PC-3 (cell line): ENCODE data around the gene SPRR2E. TPM values are rescaled to one million over a fixed set of nuclear protein-coding genes. Genes with fewer than 3 reads are reported as not detected.

Experiments used
- ATAC-seq: fragments of 200-7000 bp; cut with Tn5 transposase; 2 replicates; pipeline ENCODE4 v1.9.1; 2020; ENCODE audit warnings: mild to moderate bottlenecking, moderate library complexity
- Bru-seq: library from RNA; stranded (reverse); fragments of 400-500 nt; gene quantifications from one replicate; lab custom pipeline; 2021; lab: Mats Ljungman, UMichigan
- BruChase-seq, 2 experiments: library from RNA; stranded (reverse); fragments of 400-500 nt; gene quantifications; one replicate each; lab custom pipeline; 2021; lab: Mats Ljungman, UMichigan
- BruUV-seq: library from RNA; stranded (reverse); fragments of 400-500 nt; replicated peaks from 2 replicates; lab custom pipeline; 2021; lab: Mats Ljungman, UMichigan
- CTCF ChIA-PET: fragments of 300-600 bp; sonication (Branson Sonifier 250); formaldehyde crosslinking; loops from one replicate; lab custom pipeline; 2022; ENCODE audit warnings: antibody characterized with exemption; lab: Charles Lee
- POLR2A ChIA-PET: fragments of 300-600 bp; sonication (Branson Sonifier 250); formaldehyde crosslinking; loops from one replicate; lab custom pipeline; 2022; ENCODE audit warnings: antibody characterized with exemption; ENCODE audit not compliant: unreplicated experiment; lab: Charles Lee
- DNase-seq: peaks from one replicate; pipeline ENCODE4 v3.0.0-alpha.2; 2015
- H2AFZ ChIP-seq: fragments of 300-600 bp; sonication (generic); 2 replicates; pipeline ENCODE4 v1.6.0; 2016; ENCODE audit warnings: antibody characterized with exemption, low read length
- H3F3A ChIP-seq: fragments of 300-600 bp; sonication (generic); one replicate; pipeline ENCODE4 v1.6.0; 2017; ENCODE audit warnings: antibody characterized with exemption, low read length, control low read depth, mild to moderate bottlenecking; ENCODE audit not compliant: unreplicated experiment
- H3K27ac ChIP-seq: fragments of 300-600 bp; sonication (generic); 2 replicates; pipeline ENCODE4 v1.5.1; 2016; ENCODE audit warnings: mild to moderate bottlenecking, low read length
- H3K27me3 ChIP-seq: fragments of 300-600 bp; sonication (generic); 2 replicates; pipeline ENCODE4 v1.6.1; 2016; ENCODE audit warnings: low read length, mixed read lengths
- H3K36me3 ChIP-seq: fragments of 300-600 bp; sonication (generic); 2 replicates; pipeline ENCODE4 v1.6.1; 2016; ENCODE audit warnings: low read depth, mixed run types, low read length, mixed read lengths
- H3K4me1 ChIP-seq: fragments of 300-600 bp; sonication (generic); 2 replicates; pipeline ENCODE4 v1.5.1; 2016; ENCODE audit warnings: low read length; ENCODE audit not compliant: insufficient read depth
- H3K4me2 ChIP-seq: fragments of 300-600 bp; sonication (generic); 2 replicates; pipeline ENCODE4 v1.6.0; 2016; ENCODE audit warnings: low read length
- H3K4me3 ChIP-seq: fragments of 300-600 bp; sonication (generic); 2 replicates; pipeline ENCODE4 v1.5.1; 2016; ENCODE audit warnings: mild to moderate bottlenecking, low read length, mixed read lengths
- H3K79me2 ChIP-seq: fragments of 300-600 bp; sonication (generic); 2 replicates; pipeline ENCODE4 v1.6.1; 2017; ENCODE audit warnings: low read length, mixed read lengths
- H3K9ac ChIP-seq: fragments of 300-600 bp; sonication (generic); 2 replicates; pipeline ENCODE4 v1.6.0; 2016; ENCODE audit warnings: mild to moderate bottlenecking, low read length
- H3K9me2 ChIP-seq: fragments of 300-600 bp; sonication (generic); replicated peaks from 2 replicates; pipeline ENCODE4 v1.6.1; 2016; ENCODE audit warnings: mixed run types, low read length, mixed read lengths
- H3K9me3 ChIP-seq: fragments of 300-600 bp; sonication (generic); 2 replicates; pipeline ENCODE4 v1.6.1; 2016; ENCODE audit warnings: low read length, mixed read lengths
- H4K20me1 ChIP-seq: fragments of 300-600 bp; sonication (generic); 2 replicates; pipeline ENCODE4 v1.6.1; 2016; ENCODE audit warnings: low read length, mixed read lengths
- CTCF ChIP-seq: fragments of 300-600 bp; sonication (generic); conservative IDR thresholded peaks from 2 replicates; pipeline ENCODE4 v1.5.1; 2017; ENCODE audit warnings: antibody characterized with exemption, low read depth, mild to moderate bottlenecking, low read length
- EZH2 ChIP-seq: fragments of 300-600 bp; sonication (generic); IDR thresholded peaks from one replicate; pipeline ENCODE4 v1.6.1; 2017; ENCODE audit warnings: antibody characterized with exemption, mild to moderate bottlenecking, low read length; ENCODE audit not compliant: unreplicated experiment
- EZH2phosphoT487 ChIP-seq: fragments of 300-600 bp; sonication (generic); IDR thresholded peaks from 2 replicates; pipeline ENCODE4 v1.6.1; 2018; ENCODE audit warnings: mild to moderate bottlenecking, antibody characterized with exemption, low read length, borderline replicate concordance
- intact Hi-C: fragments of 100-400 bp; cut with micrococcal nuclease; formaldehyde crosslinking; loops from 2 replicates; pipeline ENCODE4 v1.9.0; 2023
- long read RNA-seq: library from polyadenylated mRNA; unstranded; transcript quantifications from one replicate; pipeline ENCODE4 v2.0.0, GENCODE V29; 2021; ENCODE audit not compliant: unreplicated experiment
- total RNA-seq: library from RNA; depleted of rRNA; stranded (reverse); fragments of >200 nt; gene quantifications from 2 replicates; pipeline ENCODE4 v1.2.3, GENCODE V29; 2014; rRNA removed

Gene SPRR2E
- total RNA-seq (not detected in 2 replicates), Bru-seq, nascent RNA (not detected), BruChase-seq, experiment 1, labeled RNA remaining after a 6-hour chase (not detected), BruChase-seq, experiment 2, labeled RNA remaining after a 2-hour chase (not detected)
- long read RNA-seq = 0 reads

GRCh38 chr1:153094426-153094825, at the start of gene SPRR2E:
SPRR2E (minus strand) TSS chr1:153094526; CDS start chr1:153093751, 775 bp downstream.
- no peaks in the 10 kb centered on the region for H4K20me1 ChIP-seq
- ChIA-PET POLR2A (no interaction called here), CTCF (no interaction called here)
- no peaks in the 10 kb centered on the region for H3F3A ChIP-seq
- TF ChIP-seq CTCF (no peak), EZH2phosphoT487 (no peak), EZH2 (no peak)
- H3K27ac ChIP-seq = no peak within 1 kb of the TSS
- no peak within 1 kb of the TSS for H3K4me2 ChIP-seq
- H2AFZ ChIP-seq = no peak within 1 kb of the TSS
- DNase-seq (no peak), ATAC-seq (no peak)
- intact Hi-C loops = no loop called here
- no peaks in the 10 kb centered on the region for H3K9me2 ChIP-seq
- H3K79me2 ChIP-seq = no peaks in the 10 kb centered on the region
- no peaks in the 10 kb centered on the region for H3K36me3 ChIP-seq
- no peak within 1 kb of the TSS for H3K4me3 ChIP-seq
- no peak within 1 kb of the TSS for H3K9ac ChIP-seq
- peaks cover 5% of the 10 kb centered on the region for H3K4me1 ChIP-seq
- no TSS peak for BruUV-seq
- no peaks in the 10 kb centered on the region for H3K9me3 ChIP-seq
- H3K27me3 ChIP-seq = peaks cover 16% of the 10 kb centered on the region

- BruUV-seq = no TSS peak
- no peak for TF ChIP-seq EZH2
- TF ChIP-seq EZH2phosphoT487 = no peak
- no peak for TF ChIP-seq CTCF
- Histone ChIP-seq H3K9ac (no peak overlapping the region), H3F3A (no peaks in the 10 kb centered on the region), H3K4me1 (no peaks in the 10 kb centered on the region), H3K36me3 (no peaks in the 10 kb centered on the region), H3K9me3 (no peaks in the 10 kb centered on the region), H3K4me2 (no peak overlapping the region), H3K4me3 (no peak overlapping the region), H3K79me2 (no peaks in the 10 kb centered on the region), H4K20me1 (no peaks in the 10 kb centered on the region), H3K27me3 (peaks cover 87% of the 10 kb centered on the region), H3K9me2 (no peaks in the 10 kb centered on the region), H2AFZ (no peak overlapping the region), H3K27ac (no peak overlapping the region)
- intact Hi-C loops = no loop called here
- ATAC-seq (no peak), DNase-seq (peak; percentile 25)
- ChIA-PET POLR2A (no interaction called here), CTCF (no interaction called here)
Measured at GRCh38 chr1:153141377-153141776, 47.1 kb upstream of the SPRR2E start.

- ATAC-seq = no peak
- Histone ChIP-seq H3K27ac (no peak overlapping the region), H3K4me1 (no peaks in the 10 kb centered on the region), H4K20me1 (no peaks in the 10 kb centered on the region), H3K9me3 (no peaks in the 10 kb centered on the region), H2AFZ (no peak overlapping the region), H3K36me3 (no peaks in the 10 kb centered on the region), H3K4me3 (no peak overlapping the region), H3K9ac (no peak overlapping the region), H3K79me2 (no peaks in the 10 kb centered on the region), H3K9me2 (no peaks in the 10 kb centered on the region), H3K4me2 (no peak overlapping the region), H3K27me3 (peaks cover 81% of the 10 kb centered on the region), H3F3A (no peaks in the 10 kb centered on the region)
- BruUV-seq = no TSS peak
- TF ChIP-seq CTCF = no peak
- TF ChIP-seq EZH2phosphoT487 = no peak
- no peak for TF ChIP-seq EZH2
- ChIA-PET CTCF (no interaction called here), POLR2A (no interaction called here)
- no peak for DNase-seq
- intact Hi-C loops = no loop called here
Measured at GRCh38 chr1:153140484-153140883, 46.2 kb upstream of the SPRR2E start.
